Activated naive CD8-positive, alpha-beta T cell treated with anti-CD3 and anti-CD28 coated beads for 36 hours (primary cell): ENCODE measurements around the gene TIAM1. TPM values are rescaled to one million over a fixed set of nuclear protein-coding genes. Genes with fewer than 3 reads are reported as not detected.

Experiments
- DNase-seq: peaks from one replicate; pipeline ENCODE4 v3.0.0; 2021
- H3K27ac Mint-ChIP-seq: one replicate; pipeline ENCODE4 v1.8.0; 2022; ENCODE audit warnings: mild to moderate bottlenecking, moderate library complexity, mixed read lengths
- H3K27me3 Mint-ChIP-seq: one replicate; pipeline ENCODE4 v1.8.0; 2022; ENCODE audit warnings: mild to moderate bottlenecking, mixed read lengths
- H3K36me3 Mint-ChIP-seq: one replicate; pipeline ENCODE4 v1.8.0; 2021; ENCODE audit warnings: mild to moderate bottlenecking, mixed read lengths
- H3K4me1 Mint-ChIP-seq: one replicate; pipeline ENCODE4 v1.8.0; 2021; ENCODE audit warnings: mixed read lengths
- H3K4me3 Mint-ChIP-seq: one replicate; pipeline ENCODE4 v1.8.0; 2022; ENCODE audit warnings: mild to moderate bottlenecking, moderate library complexity, mixed read lengths
- H3K9me3 Mint-ChIP-seq: one replicate; pipeline ENCODE4 v1.8.0; 2022; ENCODE audit warnings: mixed read lengths
- total RNA-seq, 2 experiments: library from RNA; stranded (reverse); gene quantifications; one replicate each; pipeline ENCODE4 v1.2.3, GENCODE V29; 2021

Gene TIAM1
- total RNA-seq, 2 experiments from 2014 or later, result 28.2 to 29.3 TPM

GRCh38 chr21:31364253-31364945, 20.3 kb upstream of the TIAM1 start:
- H3K4me3 Mint-ChIP-seq, result no peak overlapping the region
- peaks cover 9% of the 10 kb centered on the region for H3K9me3 Mint-ChIP-seq
- no peak for DNase-seq
- no peaks in the 10 kb centered on the region for H3K27me3 Mint-ChIP-seq
- H3K4me1 Mint-ChIP-seq, result peaks cover 32% of the 10 kb centered on the region
- H3K36me3 Mint-ChIP-seq, result peaks cover 5% of the 10 kb centered on the region
- H3K27ac Mint-ChIP-seq, result no peak overlapping the region

GRCh38 chr21:31363720-31364119, 19.7 kb upstream of the TIAM1 start:
- peak overlapping the region; percentile 5 for H3K27ac Mint-ChIP-seq
- H3K9me3 Mint-ChIP-seq, result peaks cover 11% of the 10 kb centered on the region
- H3K4me3 Mint-ChIP-seq, result no peak overlapping the region
- peaks cover 7% of the 10 kb centered on the region for H3K36me3 Mint-ChIP-seq
- H3K27me3 Mint-ChIP-seq, result no peaks in the 10 kb centered on the region
- DNase-seq, result no peak
- peaks cover 32% of the 10 kb centered on the region for H3K4me1 Mint-ChIP-seq

- H3K27me3 Mint-ChIP-seq, result no peaks in the 10 kb centered on the region
- no peak overlapping the region for H3K27ac Mint-ChIP-seq
- peaks cover 11% of the 10 kb centered on the region for H3K36me3 Mint-ChIP-seq
- H3K4me3 Mint-ChIP-seq, result no peak overlapping the region
- DNase-seq, result no peak
- peaks cover 14% of the 10 kb centered on the region for H3K9me3 Mint-ChIP-seq
- peaks cover 27% of the 10 kb centered on the region for H3K4me1 Mint-ChIP-seq
These were observed 16.7 kb upstream of the TIAM1 start for GRCh38 chr21:31360717-31361116.

GRCh38 chr21:31358158-31358557, 14.1 kb upstream of the TIAM1 start:
- peaks cover 14% of the 10 kb centered on the region for H3K9me3 Mint-ChIP-seq
- no peak for DNase-seq
- peaks cover 9% of the 10 kb centered on the region for H3K36me3 Mint-ChIP-seq
- peaks cover 6% of the 10 kb centered on the region for H3K27me3 Mint-ChIP-seq
- peaks cover 28% of the 10 kb centered on the region for H3K4me1 Mint-ChIP-seq
- H3K4me3 Mint-ChIP-seq, result no peak overlapping the region
- H3K27ac Mint-ChIP-seq, result no peak overlapping the region

GRCh38 chr21:31356440-31356839, 12.4 kb upstream of the TIAM1 start:
- no peak for DNase-seq
- Mint-ChIP-seq H3K36me3 (peaks cover 12% of the 10 kb centered on the region), H3K27me3 (peaks cover 6% of the 10 kb centered on the region), H3K4me3 (no peak overlapping the region), H3K9me3 (peaks cover 14% of the 10 kb centered on the region), H3K4me1 (peaks cover 33% of the 10 kb centered on the region), H3K27ac (no peak overlapping the region)

- H3K27me3 Mint-ChIP-seq, result peaks cover 6% of the 10 kb centered on the region
- H3K36me3 Mint-ChIP-seq, result peaks cover 12% of the 10 kb centered on the region
- peaks cover 34% of the 10 kb centered on the region for H3K4me1 Mint-ChIP-seq
- peak; percentile 81 for DNase-seq
- peaks cover 11% of the 10 kb centered on the region for H3K9me3 Mint-ChIP-seq
- peak overlapping the region; percentile 92 for H3K27ac Mint-ChIP-seq
- peak overlapping the region; percentile 38 for H3K4me3 Mint-ChIP-seq
These were observed 10.8 kb upstream of the TIAM1 start for GRCh38 chr21:31354604-31355443.

- Mint-ChIP-seq H3K9me3 (peaks cover 8% of the 10 kb centered on the region), H3K4me1 (peaks cover 34% of the 10 kb centered on the region), H3K27ac (peak overlapping the region; percentile 92)
These were observed 10.1 kb upstream of the TIAM1 start for GRCh38 chr21:31354122-31354521.

GRCh38 chr21:31352836-31353235, 8.8 kb upstream of the TIAM1 start:
- peak overlapping the region; percentile 25 for H3K27ac Mint-ChIP-seq

More at GRCh38 chr21:31354122-31354521, 10.1 kb upstream of the TIAM1 start:
- peak overlapping the region; percentile 38 for H3K4me3 Mint-ChIP-seq
- no peak for DNase-seq
- H3K36me3 Mint-ChIP-seq, result peaks cover 9% of the 10 kb centered on the region
- H3K27me3 Mint-ChIP-seq, result peaks cover 6% of the 10 kb centered on the region

GRCh38 chr21:31351960-31352359, 7.9 kb upstream of the TIAM1 start:
- H3K27ac Mint-ChIP-seq, result no peak overlapping the region
- peaks cover 9% of the 10 kb centered on the region for H3K36me3 Mint-ChIP-seq
- H3K4me3 Mint-ChIP-seq, result no peak overlapping the region
- H3K27me3 Mint-ChIP-seq, result peaks cover 6% of the 10 kb centered on the region
- H3K4me1 Mint-ChIP-seq, result peaks cover 34% of the 10 kb centered on the region
- peaks cover 8% of the 10 kb centered on the region for H3K9me3 Mint-ChIP-seq
- no peak for DNase-seq

More at GRCh38 chr21:31352836-31353235, 8.8 kb upstream of the TIAM1 start:
- H3K9me3 Mint-ChIP-seq, result peaks cover 8% of the 10 kb centered on the region
- peaks cover 6% of the 10 kb centered on the region for H3K27me3 Mint-ChIP-seq
- no peak for DNase-seq
- H3K36me3 Mint-ChIP-seq, result peaks cover 9% of the 10 kb centered on the region
- peaks cover 34% of the 10 kb centered on the region for H3K4me1 Mint-ChIP-seq
- no peak overlapping the region for H3K4me3 Mint-ChIP-seq

- Mint-ChIP-seq H3K27ac (no peak overlapping the region), H3K4me1 (peaks cover 34% of the 10 kb centered on the region), H3K27me3 (peaks cover 6% of the 10 kb centered on the region), H3K4me3 (no peak overlapping the region), H3K36me3 (peaks cover 9% of the 10 kb centered on the region), H3K9me3 (peaks cover 8% of the 10 kb centered on the region)
- no peak for DNase-seq
These were observed 7.4 kb upstream of the TIAM1 start for GRCh38 chr21:31351438-31351837.

- peaks cover 5% of the 10 kb centered on the region for H3K9me3 Mint-ChIP-seq
- peaks cover 5% of the 10 kb centered on the region for H3K27me3 Mint-ChIP-seq
- H3K36me3 Mint-ChIP-seq, result peaks cover 5% of the 10 kb centered on the region
- H3K27ac Mint-ChIP-seq, result no peak overlapping the region
- no peak overlapping the region for H3K4me3 Mint-ChIP-seq
- DNase-seq, result no peak
- H3K4me1 Mint-ChIP-seq, result peaks cover 26% of the 10 kb centered on the region
These were observed 5.1 kb upstream of the TIAM1 start for GRCh38 chr21:31349208-31349607.

- Mint-ChIP-seq H3K4me1 (peaks cover 28% of the 10 kb centered on the region), H3K9me3 (peaks cover 5% of the 10 kb centered on the region), H3K4me3 (no peak overlapping the region), H3K36me3 (peaks cover 5% of the 10 kb centered on the region), H3K27me3 (peaks cover 14% of the 10 kb centered on the region), H3K27ac (no peak overlapping the region)
- DNase-seq, result no peak
These were observed 4.1 kb upstream of the TIAM1 start for GRCh38 chr21:31348188-31348587.

- Mint-ChIP-seq H3K27me3 (peaks cover 20% of the 10 kb centered on the region), H3K36me3 (peaks cover 2% of the 10 kb centered on the region), H3K27ac (no peak overlapping the region), H3K4me1 (peaks cover 29% of the 10 kb centered on the region), H3K4me3 (no peak overlapping the region), H3K9me3 (peaks cover 5% of the 10 kb centered on the region)
- no peak for DNase-seq
These were observed 3.5 kb upstream of the TIAM1 start for GRCh38 chr21:31347435-31348032.

GRCh38 chr21:31346256-31346821, 2.3 kb upstream of the TIAM1 start:
- peaks cover 26% of the 10 kb centered on the region for H3K4me1 Mint-ChIP-seq
- peaks cover 28% of the 10 kb centered on the region for H3K27me3 Mint-ChIP-seq
- H3K9me3 Mint-ChIP-seq, result peaks cover 5% of the 10 kb centered on the region
- no peak for DNase-seq
- peaks cover 2% of the 10 kb centered on the region for H3K36me3 Mint-ChIP-seq
- no peak overlapping the region for H3K4me3 Mint-ChIP-seq
- H3K27ac Mint-ChIP-seq, result no peak overlapping the region

GRCh38 chr21:31345136-31345535, 1.1 kb upstream of the TIAM1 start:
- no peaks in the 10 kb centered on the region for H3K9me3 Mint-ChIP-seq
- H3K36me3 Mint-ChIP-seq, result no peaks in the 10 kb centered on the region
- peaks cover 36% of the 10 kb centered on the region for H3K4me1 Mint-ChIP-seq
- no peak for DNase-seq
- H3K4me3 Mint-ChIP-seq, result no peak overlapping the region
- H3K27me3 Mint-ChIP-seq, result peaks cover 34% of the 10 kb centered on the region
- H3K27ac Mint-ChIP-seq, result no peak overlapping the region
